ENCODE data around the gene METAP1.
"Not testable (repeated sequence)": the region's sequence is repeated elsewhere in the genome, so short reads cannot be mapped to it uniquely, and the experiment has no call there.

METAP1 gene

GRCh38 chr4:98998551-98998950, 3.0 kb downstream of the METAP1 start:
- DNase-seq, result no peak

DNA sequence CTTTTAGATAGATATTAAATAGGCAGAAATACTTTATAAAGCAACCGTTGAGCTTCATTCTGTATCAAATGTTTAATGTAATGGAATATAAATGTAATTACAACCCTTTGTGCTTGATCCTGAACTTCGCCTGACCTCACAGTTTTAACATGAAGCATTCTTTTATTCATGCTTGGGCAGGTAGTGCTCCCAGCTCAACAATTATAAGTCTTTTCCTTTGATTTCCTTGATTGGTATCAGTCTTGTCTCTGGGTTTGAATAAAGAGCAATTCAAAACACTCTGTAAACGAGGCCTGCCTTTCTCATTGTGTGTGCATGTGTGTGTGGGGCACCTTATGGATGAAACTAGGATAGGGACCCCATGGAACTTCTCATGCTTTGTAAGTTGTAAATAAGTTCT, 6.8 kb downstream of the METAP1 start:
- no peak for DNase-seq

DNA sequence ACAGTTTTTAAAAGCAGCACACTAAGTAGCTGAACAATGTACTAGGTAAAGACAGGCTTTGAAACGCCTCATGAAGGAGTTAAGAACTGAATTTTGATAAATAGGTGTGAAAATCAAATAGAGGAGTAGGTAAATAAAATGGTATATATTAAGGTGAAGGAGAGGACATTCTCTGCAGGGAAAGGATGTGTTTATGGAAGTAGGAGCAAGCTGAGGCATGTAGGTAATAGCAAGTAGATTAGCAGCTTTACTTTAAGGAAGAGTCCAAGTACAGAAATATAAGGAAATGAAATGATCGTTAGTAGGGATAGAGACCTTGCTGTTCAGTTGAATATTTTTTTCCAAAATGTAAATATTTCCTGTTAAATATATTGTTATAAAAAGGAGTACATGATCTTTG, 12.5 kb downstream of the METAP1 start:
- DNase-seq, result no peak

GRCh38 chr4:99011910-99012309, 16.4 kb downstream of the METAP1 start:
- DNase-seq, result no peak

DNA sequence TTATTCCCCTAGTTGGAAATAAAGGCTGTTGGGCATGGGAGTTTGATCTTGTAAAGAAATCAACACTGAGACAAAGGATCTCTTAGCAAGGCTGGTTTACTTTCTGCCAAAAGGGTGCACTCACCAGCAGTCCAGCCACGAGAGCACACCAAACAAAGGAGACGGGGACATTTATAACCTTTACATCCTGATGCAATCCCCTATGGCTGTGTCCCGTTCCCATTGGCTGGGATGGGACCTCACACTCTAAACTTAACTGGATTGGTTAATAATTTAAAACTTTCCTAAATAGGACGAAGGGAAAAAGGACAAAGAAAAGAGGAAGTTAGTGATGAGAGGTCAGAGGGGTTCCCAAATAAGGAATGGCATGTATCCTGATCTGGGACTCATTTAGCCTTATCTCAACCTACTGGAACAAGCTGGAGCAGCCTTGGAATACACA, 17.9 kb downstream of the METAP1 start:
- no peak for DNase-seq

- no peak for DNase-seq
Observed at GRCh38 chr4:99013884-99014523, 18.5 kb downstream of the METAP1 start.

GRCh38 chr4:99021386-99021785, 25.9 kb downstream of the METAP1 start:
- no peak for DNase-seq

GRCh38 chr4:99022566-99022965, 27.0 kb downstream of the METAP1 start:
- DNase-seq, result no peak

DNA sequence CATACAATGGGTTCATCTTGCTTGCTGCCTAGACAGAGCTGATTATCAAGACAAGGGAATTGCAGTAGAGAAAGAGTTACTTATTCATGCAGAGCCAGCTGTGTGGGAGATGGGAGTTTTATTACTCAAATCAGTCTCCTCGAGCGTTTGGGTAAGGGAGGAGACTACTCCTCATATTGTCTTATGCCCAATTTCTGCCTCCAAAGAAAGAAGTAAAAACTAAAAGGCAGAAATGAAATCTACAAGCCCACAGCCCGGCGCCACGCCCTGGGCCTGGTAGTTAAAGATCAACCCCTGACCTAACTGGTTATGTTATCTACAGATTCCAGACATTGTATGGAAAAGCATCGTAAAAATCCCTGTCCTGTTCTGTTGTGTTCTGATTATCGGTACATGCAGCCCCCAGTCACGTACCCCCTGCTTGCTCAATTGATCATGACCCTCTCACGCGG, 28.3 kb downstream of the METAP1 start:
- not testable (repeated sequence) for DNase-seq

GRCh38 chr4:99024481-99025275, 29.2 kb downstream of the METAP1 start:
- DNase-seq, result no peak

- DNase-seq, result no peak
Observed at GRCh38 chr4:99025506-99025905, 30.0 kb downstream of the METAP1 start.

DNA sequence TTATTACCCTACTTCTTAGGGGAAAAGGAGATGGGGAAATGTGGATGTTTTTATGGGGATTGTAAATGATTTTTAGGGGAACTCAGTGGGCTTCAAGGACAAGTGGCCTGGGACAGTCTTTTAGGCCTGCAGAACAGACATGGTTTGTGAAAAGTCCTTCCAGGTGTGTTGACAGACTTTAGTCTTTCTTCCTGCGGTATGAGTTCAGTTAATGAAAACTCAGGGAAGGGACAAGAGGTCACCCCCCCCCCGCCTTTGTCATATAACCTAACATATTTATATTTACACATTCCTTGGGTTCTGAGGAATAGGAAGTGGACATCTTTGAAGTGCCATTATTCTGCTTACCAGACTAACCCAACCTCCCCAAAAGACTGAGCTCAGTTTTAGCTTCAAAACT, 31.8 kb downstream of the METAP1 start:
- DNase-seq, result no peak

DNA sequence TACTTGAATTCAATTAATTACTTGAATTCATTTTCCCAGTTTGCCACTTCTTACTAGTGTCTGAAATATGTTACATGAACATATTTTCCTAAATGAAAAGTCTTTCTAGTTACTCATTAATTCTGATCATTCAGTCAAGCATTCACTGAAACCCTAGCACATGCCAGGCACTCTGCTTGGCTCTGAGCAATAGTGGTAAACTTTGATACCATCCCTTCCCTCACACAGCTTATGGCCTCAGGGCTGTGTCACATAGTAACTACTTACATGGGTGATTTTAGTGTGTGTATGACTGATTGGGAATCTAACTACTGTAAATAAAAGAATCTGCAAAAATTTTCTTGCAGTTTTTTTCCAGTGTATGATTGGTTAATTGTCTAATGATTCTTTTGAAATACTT, 32.7 kb downstream of the METAP1 start:
- no peak for DNase-seq

GRCh38 chr4:99029018-99029735, 33.7 kb downstream of the METAP1 start:
- no peak for DNase-seq

DNA sequence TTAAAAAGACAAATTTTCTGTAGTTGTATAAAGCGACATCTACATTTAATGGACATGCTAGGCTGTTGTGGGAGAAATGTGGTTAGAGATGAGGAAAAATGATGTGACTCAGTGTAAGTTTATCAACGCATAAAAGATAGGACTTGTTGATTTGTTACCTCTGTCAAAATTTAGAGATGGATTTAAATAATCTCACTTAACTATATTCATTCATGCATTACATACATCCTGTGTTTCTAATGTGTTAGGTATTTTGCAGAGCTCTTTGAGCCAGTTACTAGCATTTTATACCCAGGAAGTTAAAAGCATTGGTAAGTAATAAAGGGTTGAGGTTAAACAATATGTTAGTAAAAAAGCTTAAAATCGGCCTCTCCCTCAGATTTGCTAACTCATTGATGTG, 34.3 kb downstream of the METAP1 start:
- no peak for DNase-seq

DNA sequence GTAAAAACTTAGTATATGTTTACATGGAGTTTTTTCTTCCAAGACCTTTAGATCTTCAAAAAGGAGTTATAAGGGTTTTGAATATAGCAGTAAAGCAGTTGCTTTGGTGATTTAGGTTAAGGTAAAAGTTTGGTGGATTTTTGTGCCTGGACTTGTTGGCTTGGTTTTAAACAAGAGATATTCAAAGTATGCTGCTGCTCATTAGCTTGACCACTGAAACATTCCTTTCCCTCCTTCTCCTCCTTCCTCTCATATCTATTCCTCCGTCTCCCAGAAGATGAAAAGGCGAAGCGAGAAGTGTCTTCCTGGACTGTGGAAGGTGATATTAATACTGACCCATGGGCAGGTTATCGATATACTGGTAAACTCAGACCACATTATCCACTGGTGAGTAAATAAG, 38.4 kb downstream of the METAP1 start:
- no peak for DNase-seq

DNA sequence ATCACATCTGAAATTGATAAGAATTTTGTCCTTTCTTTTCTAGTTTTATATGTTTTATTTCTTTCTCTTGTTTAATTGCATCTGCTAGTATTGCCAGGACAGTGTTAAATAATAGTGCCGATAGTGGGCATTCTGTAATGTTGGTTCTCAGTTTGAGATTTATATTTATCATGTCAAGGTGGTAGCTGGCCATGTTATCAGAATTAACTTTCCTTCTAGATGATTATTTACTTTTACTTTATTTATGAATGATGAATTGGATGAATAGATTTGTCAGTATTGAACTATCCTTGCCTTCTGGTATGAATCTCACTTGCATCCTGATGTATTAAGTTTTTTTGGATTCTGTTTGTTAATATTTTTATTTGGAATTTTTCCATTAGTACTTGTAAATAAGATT, 42.7 kb downstream of the METAP1 start:
- no peak for DNase-seq

GRCh38 chr4:99043346-99043745, 47.8 kb downstream of the METAP1 start:
- DNase-seq, result no peak

GRCh38 chr4:99047710-99048109, 52.2 kb downstream of the METAP1 start:
- no peak for DNase-seq

DNA sequence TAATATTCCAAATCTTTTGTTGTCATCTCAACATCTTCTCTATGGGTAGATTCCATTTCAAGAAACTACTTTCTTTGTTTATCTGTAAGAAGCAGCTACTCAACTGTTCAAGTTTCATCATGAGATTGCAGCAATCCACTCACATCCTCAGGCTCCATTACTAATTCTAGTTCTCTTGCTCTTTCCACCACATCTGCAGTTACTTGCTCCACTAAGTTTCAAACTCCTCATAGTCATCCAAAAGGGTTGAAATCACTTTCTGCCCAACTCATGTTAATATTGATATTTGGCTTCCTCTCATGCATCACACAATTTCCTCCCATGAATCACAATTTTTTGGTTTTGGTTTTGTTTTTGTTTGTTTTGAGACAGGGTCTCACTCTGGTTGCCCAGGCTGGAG, 57.4 kb downstream of the METAP1 start:
- DNase-seq, result no peak

GRCh38 chr4:99054428-99054994, 59.0 kb downstream of the METAP1 start:
- DNase-seq, result no peak

GRCh38 chr4:99058228-99058627, 62.7 kb downstream of the METAP1 start:
- no peak for DNase-seq

- no peak for DNase-seq
Observed at GRCh38 chr4:99059550-99059949, 64.0 kb downstream of the METAP1 start.
